OCI-LY1 (cell line): ENCODE results near the gene CLTB.

ENCODE experiments used
- H2AFZ ChIP-seq: fragments of 200-600 bp; sonication (generic), shearing (Covaris generic); 2 replicates; pipeline ENCODE4 v1.6.0; 2014; ENCODE audit warnings: antibody characterized with exemption, mild to moderate bottlenecking, low read length
- H3F3A ChIP-seq: fragments of 200-600 bp; sonication (generic), shearing (Covaris generic); 2 replicates; pipeline ENCODE4 v1.6.0; 2014; ENCODE audit warnings: mild to moderate bottlenecking, antibody characterized with exemption, low read length, moderate library complexity; ENCODE audit not compliant: insufficient read depth
- H3K27ac ChIP-seq: fragments of 200-600 bp; sonication (generic); 2 replicates; pipeline ENCODE4 v1.5.1; 2014; ENCODE audit warnings: low read length, mixed run types, mild to moderate bottlenecking, low read depth; ENCODE audit not compliant: poor library complexity, severe bottlenecking
- H3K27me3 ChIP-seq: fragments of 200-600 bp; sonication (generic); 2 replicates; pipeline ENCODE4 v1.6.0; 2014; ENCODE audit warnings: antibody characterized with exemption, mild to moderate bottlenecking, low read length, moderate library complexity; ENCODE audit not compliant: insufficient read depth
- H3K36me3 ChIP-seq: fragments of 200-600 bp; sonication (generic); 2 replicates; pipeline ENCODE4 v1.6.1; 2014; ENCODE audit warnings: mild to moderate bottlenecking, antibody characterized with exemption, low read length, moderate library complexity, mixed read lengths; ENCODE audit not compliant: insufficient read depth
- H3K4me1 ChIP-seq: fragments of 200-600 bp; sonication (generic); 2 replicates; pipeline ENCODE4 v1.5.1; 2014; ENCODE audit warnings: mild to moderate bottlenecking, low read length, moderate library complexity; ENCODE audit not compliant: insufficient read depth, severe bottlenecking
- H3K4me2 ChIP-seq: fragments of 200-600 bp; sonication (generic), shearing (Covaris generic); 2 replicates; pipeline ENCODE4 v1.6.1; 2014; ENCODE audit warnings: low read length
- H3K4me3 ChIP-seq: fragments of 200-600 bp; sonication (generic); 2 replicates; pipeline ENCODE4 v1.5.1; 2014; ENCODE audit warnings: low read length, low read depth, mild to moderate bottlenecking, mixed read lengths; ENCODE audit not compliant: poor library complexity, severe bottlenecking
- H3K79me2 ChIP-seq: fragments of 200-600 bp; shearing (Covaris generic); 2 replicates; pipeline ENCODE4 v1.6.1; 2016; ENCODE audit warnings: mixed run types, low read length, mixed read lengths; ENCODE audit not compliant: insufficient read depth
- H3K9ac ChIP-seq: fragments of 200-600 bp; sonication (generic), shearing (Covaris generic); 2 replicates; pipeline ENCODE4 v1.6.1; 2014; ENCODE audit warnings: mild to moderate bottlenecking, low read length, mixed read lengths
- H3K9me2 ChIP-seq: fragments of 200-600 bp; sonication (generic), shearing (Covaris generic); 2 replicates; pipeline ENCODE4 v1.6.1; 2014; ENCODE audit warnings: low read depth, mild to moderate bottlenecking, low read length, mixed read lengths
- H3K9me3 ChIP-seq: fragments of 200-600 bp; shearing (Covaris generic); 2 replicates; pipeline ENCODE4 v1.6.1; 2014; ENCODE audit warnings: low read length, mixed read lengths
- H4K20me1 ChIP-seq: fragments of 200-600 bp; sonication (generic), shearing (Covaris generic); 2 replicates; pipeline ENCODE4 v1.6.0; 2016; ENCODE audit warnings: mild to moderate bottlenecking, low read length; ENCODE audit not compliant: insufficient read depth
- CTCF ChIP-seq: fragments of 200-600 bp; sonication (generic), shearing (Covaris generic); IDR thresholded peaks from 2 replicates; pipeline ENCODE4 v1.5.1; 2017; ENCODE audit warnings: mild to moderate bottlenecking, antibody characterized with exemption, low read length, moderate library complexity, mixed read lengths
- EZH2 ChIP-seq: fragments of 200-600 bp; sonication (generic), shearing (Covaris generic); IDR thresholded peaks from 2 replicates; pipeline ENCODE4 v1.8.0; 2017; ENCODE audit warnings: borderline replicate concordance, mixed run types, mild to moderate bottlenecking, antibody characterized with exemption, low read length, moderate library complexity, mixed read lengths

The CLTB gene

GRCh38 chr5:176364765-176365350 is 51.5 kb downstream of the CLTB start:
- no peaks in the 10 kb centered on the region for H3K9me2 ChIP-seq
- no peak overlapping the region for H3K27ac ChIP-seq
- H2AFZ ChIP-seq = peak overlapping the region; percentile 89; the same call in 1 of the 2 replicates
- peaks cover 8% of the 10 kb centered on the region; the same call in 1 of the 2 replicates for H3K79me2 ChIP-seq
- no peaks in the 10 kb centered on the region for H3F3A ChIP-seq
- H3K9ac ChIP-seq = peak overlapping the region; percentile 68
- H3K4me1 ChIP-seq = peaks cover 15% of the 10 kb centered on the region
- H3K36me3 ChIP-seq = peaks cover under 1% of the 10 kb centered on the region; the same call in 1 of the 2 replicates
- H3K4me3 ChIP-seq = peak overlapping the region; percentile 63
- peak overlapping the region; percentile 90 for H3K4me2 ChIP-seq
- TF ChIP-seq CTCF (no peak), EZH2 (no peak)
- H4K20me1 ChIP-seq = no peaks in the 10 kb centered on the region
- H3K9me3 ChIP-seq = no peaks in the 10 kb centered on the region
- H3K27me3 ChIP-seq = no peaks in the 10 kb centered on the region

- 0 out of 2 replicates have a peak overlapping the region, but pooled peaks have one; percentile 5 for H2AFZ ChIP-seq
- no peaks in the 10 kb centered on the region for H4K20me1 ChIP-seq
- H3F3A ChIP-seq = no peaks in the 10 kb centered on the region
- H3K79me2 ChIP-seq = peaks cover 8% of the 10 kb centered on the region; the same call in 1 of the 2 replicates
- peak overlapping the region; percentile 94 for H3K4me2 ChIP-seq
- H3K9ac ChIP-seq = peak overlapping the region; percentile 84
- no peaks in the 10 kb centered on the region for H3K9me3 ChIP-seq
- H3K27ac ChIP-seq = no peak overlapping the region
- peaks cover 21% of the 10 kb centered on the region for H3K36me3 ChIP-seq
- peaks cover 15% of the 10 kb centered on the region for H3K4me1 ChIP-seq
- no peak for TF ChIP-seq EZH2
- no peak for TF ChIP-seq CTCF
- H3K9me2 ChIP-seq = no peaks in the 10 kb centered on the region
- H3K27me3 ChIP-seq = no peaks in the 10 kb centered on the region
- peak overlapping the region; percentile 86 for H3K4me3 ChIP-seq
These were observed 54.2 kb downstream of the CLTB start for GRCh38 chr5:176362233-176362490.

- H2AFZ ChIP-seq = 0 out of 2 replicates have a peak within 1 kb of the TSS, but pooled peaks have one; percentile 5
- H3K9me3 ChIP-seq = no peaks in the 10 kb centered on the region
- peak within 1 kb of the TSS; percentile 84 for H3K9ac ChIP-seq
- H3K79me2 ChIP-seq = peaks cover 8% of the 10 kb centered on the region; the same call in 1 of the 2 replicates
- no peaks in the 10 kb centered on the region for H3K27me3 ChIP-seq
- peak within 1 kb of the TSS; percentile 94 for H3K4me2 ChIP-seq
- peak within 1 kb of the TSS; percentile 13 for H3K27ac ChIP-seq
- no peaks in the 10 kb centered on the region for H3F3A ChIP-seq
- H3K4me3 ChIP-seq = peak within 1 kb of the TSS; percentile 86
- H3K9me2 ChIP-seq = no peaks in the 10 kb centered on the region
- TF ChIP-seq EZH2 = no peak
- peak; percentile 32; the same call in 1 of the 2 replicates for TF ChIP-seq CTCF
- peaks cover 24% of the 10 kb centered on the region for H3K36me3 ChIP-seq
- peaks cover 15% of the 10 kb centered on the region for H3K4me1 ChIP-seq
- no peaks in the 10 kb centered on the region for H4K20me1 ChIP-seq
These were observed 54.7 kb downstream of the CLTB start, which contains the start of gene KIAA1191 for GRCh38 chr5:176361437-176362232. KIAA1191 (minus strand) TSS chr5:176361764; CDS start chr5:176359508, 2,256 bp downstream.
